Left colon (tissue), 2 donors: ENCODE results near the gene ADGRD1. TPM values are rescaled to one million over a fixed set of nuclear protein-coding genes. Genes with fewer than 3 reads are reported as not detected.
A peak's percentile ranks its signal among the peaks of the same experiment; 100 is the strongest.
"Not testable (repeated sequence)": the region's sequence is repeated elsewhere in the genome, so short reads cannot be mapped to it uniquely, and the experiment has no call there.

Experiments used
- ATAC-seq: fragments of 200-7000 bp; cut with Tn5 transposase; one replicate; pipeline ENCODE4 v1.9.1; 2020; ENCODE audit warnings: mild to moderate bottlenecking, moderate library complexity
- DNase-seq, 2 donors: peaks; one replicate each; pipeline ENCODE4 v3.0.0-alpha.2; 2020
- intact Hi-C, 2 donors: fragments of 100-400 bp; cut with DNase I in 1 of 2; cut with micrococcal nuclease in 1 of 2; formaldehyde crosslinking; loops; one replicate each; pipeline versions ENCODE4 v1.11.2 to v1.14.0; 2022; cut with DNase I, micrococcal nuclease
- long read RNA-seq: library from polyadenylated mRNA; unstranded; transcript quantifications from one replicate; pipeline ENCODE4 v2.0.0, GENCODE V29; 2021
- total RNA-seq, 2 donors: library from RNA; stranded (reverse); fragmentation: NEBNext Ultra II Directional; extraction: Animal tissue kit (Norgen Biotek cat#: 25700); gene quantifications; one replicate each; pipeline ENCODE4 v1.2.1, GENCODE V29; 2021
- donor health status: DM: no; HTN: no; CAD: no.
- donor health status: DM: yes; HTN: yes; CAD: no.

The ADGRD1 gene
- 1 to 10 TPM; 4.0 to 5.8 TPM for total RNA-seq
- long read RNA-seq, partial matches to known transcripts: 0 of 3 reads
- long read RNA-seq, other reads (novel, unspliced or antisense): 3 of 3 reads

- ATAC-seq (peak; percentile 28), DNase-seq (peak in 1 of 2 donors; percentile 44)
- intact Hi-C loops: no loop called here
Measured at GRCh38 chr12:130953771-130954543, at the start of gene ADGRD1. ADGRD1 (plus strand) TSS chr12:130953907; CDS start chr12:130954466, 559 bp downstream.

- ATAC-seq: no peak
- intact Hi-C loops: no loop called here
- DNase-seq: no peak
Measured at GRCh38 chr12:130904064-130904463, 49.6 kb upstream of the ADGRD1 start.

DNA sequence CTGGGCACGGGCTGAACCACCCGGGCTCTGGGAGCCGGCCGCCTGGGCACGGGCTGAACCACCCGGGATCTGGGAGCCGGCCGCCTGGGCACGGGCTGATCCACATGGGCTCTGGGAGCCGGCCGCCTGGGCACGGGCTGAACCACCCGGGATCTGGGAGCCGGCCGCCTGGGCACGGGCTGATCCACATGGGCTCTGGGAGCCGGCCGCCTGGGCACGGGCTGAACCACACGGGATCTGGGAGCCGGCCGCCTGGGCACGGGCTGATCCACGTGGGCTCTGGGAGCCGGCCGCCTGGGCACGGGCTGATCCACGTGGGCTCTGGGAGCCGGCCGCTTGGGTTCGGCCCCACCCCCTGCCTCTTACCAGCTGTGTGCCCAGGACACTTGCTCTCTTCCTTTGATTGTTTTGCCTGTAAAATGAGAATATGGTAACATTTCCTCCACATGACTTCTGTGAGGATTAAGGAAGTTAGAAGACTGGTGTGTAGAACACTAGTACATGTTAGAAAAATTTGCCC is 48.7 kb upstream of the ADGRD1 start:
- intact Hi-C loops, ATAC-seq, DNase-seq: not testable (repeated sequence)

DNA sequence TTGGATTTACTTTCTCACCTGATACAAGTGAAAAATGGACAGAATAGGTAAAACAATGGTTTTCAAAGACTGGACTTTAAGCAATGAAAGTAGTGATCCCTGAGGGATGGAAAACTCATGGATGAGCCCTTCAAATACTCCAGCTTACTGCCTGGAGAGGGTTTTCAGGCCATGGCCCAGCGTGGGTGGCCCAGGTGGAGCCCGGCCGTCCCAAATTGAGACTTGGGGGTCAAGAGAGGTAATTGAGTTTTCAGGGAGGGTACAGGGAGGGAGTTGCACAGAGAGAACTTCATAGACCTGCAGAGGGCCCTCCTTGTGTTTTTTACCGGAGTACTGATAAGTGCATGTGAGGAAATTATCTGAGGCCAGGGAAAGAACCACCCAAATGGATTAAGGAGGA is 44.6 kb upstream of the ADGRD1 start:
- ATAC-seq: no peak

DNA sequence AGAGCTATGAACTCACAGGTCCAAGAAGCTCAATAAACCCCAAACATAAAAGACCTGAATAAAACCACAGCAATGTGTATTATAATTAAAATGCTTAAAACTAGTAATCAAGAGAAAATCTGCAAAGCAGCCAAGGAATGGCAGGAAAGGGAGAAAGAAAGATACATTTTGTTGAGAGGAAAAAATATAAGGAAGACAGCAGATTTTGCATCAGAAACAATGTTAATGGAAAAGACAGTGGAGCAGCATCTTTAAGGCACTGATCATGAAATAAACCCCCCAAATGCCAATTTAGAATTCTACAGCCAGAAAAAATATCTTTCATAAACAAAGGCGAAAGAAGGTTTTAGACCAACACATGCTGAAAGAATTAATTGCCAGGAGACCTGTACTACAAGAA is 42.5 kb upstream of the ADGRD1 start:
- ATAC-seq (no peak), DNase-seq (no peak)
- intact Hi-C loops: loop anchor here in 1 of 2 donors (10.0 kb wide), 1 partner anchor 224 kb away; no protein-coding TSS in a partner anchor

More for the DNA sequence above, 44.6 kb upstream of the ADGRD1 start:
- no peak for DNase-seq
- intact Hi-C loops: no loop called here

- intact Hi-C loops: loop anchor here in 1 of 2 donors (10.0 kb wide), 1 partner anchor 223 kb away; no protein-coding TSS in a partner anchor
- no peak for ATAC-seq
- DNase-seq: no peak
Measured at GRCh38 chr12:130911933-130912332, 41.8 kb upstream of the ADGRD1 start.

GRCh38 chr12:130916241-130916911 is 37.3 kb upstream of the ADGRD1 start:
- no peak for ATAC-seq
- intact Hi-C loops: loop anchor here in 1 of 2 donors (10.0 kb wide), 1 partner anchor 218 kb away; no protein-coding TSS in a partner anchor

DNA sequence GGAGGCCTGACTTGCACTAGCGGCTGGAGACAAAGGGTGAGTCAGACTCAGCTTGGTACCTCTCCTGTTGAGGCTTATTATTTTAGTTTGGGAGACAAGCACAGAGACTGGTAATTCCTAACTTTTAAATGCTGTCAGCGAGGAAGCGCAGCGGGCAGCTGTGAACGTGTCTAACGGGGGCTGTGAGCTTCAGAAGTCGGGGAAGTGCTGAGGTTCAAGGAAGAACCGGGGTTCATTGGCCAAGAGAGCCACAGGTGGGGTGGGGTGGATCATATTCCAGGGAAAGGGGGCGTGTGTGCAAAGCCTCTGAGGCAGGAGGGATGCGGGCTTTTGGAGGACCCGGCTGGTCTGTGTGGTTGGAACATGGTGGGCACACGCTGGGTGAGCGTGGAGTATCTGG is 36.1 kb upstream of the ADGRD1 start:
- DNase-seq (no peak), ATAC-seq (no peak)
- intact Hi-C loops: loop anchor here in 1 of 2 donors (10.0 kb wide), 1 partner anchor 217 kb away; no protein-coding TSS in a partner anchor

More at GRCh38 chr12:130916241-130916911, 37.3 kb upstream of the ADGRD1 start:
- peak in 1 of 2 donors; percentile 26 for DNase-seq

DNA sequence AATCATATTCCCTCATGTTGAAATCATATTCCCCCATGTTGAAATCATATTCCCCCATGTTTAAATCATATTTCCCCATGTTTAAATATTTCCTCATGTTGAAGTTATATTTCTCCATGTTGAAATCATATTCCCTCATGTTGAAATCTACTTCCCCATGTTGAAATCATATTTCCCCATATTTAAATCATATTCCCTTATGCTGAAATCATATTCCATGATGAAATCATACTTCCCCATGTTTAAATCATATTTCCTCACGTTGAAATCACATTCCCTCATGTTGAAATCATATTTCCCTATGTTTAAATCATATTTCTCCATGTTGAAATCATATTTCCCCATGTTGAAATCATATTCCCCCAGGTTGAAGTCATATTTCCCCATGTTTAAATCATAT is 34.6 kb upstream of the ADGRD1 start:
- intact Hi-C loops: loop anchor here in 1 of 2 donors (10.0 kb wide), 1 partner anchor 216 kb away; no protein-coding TSS in a partner anchor
- DNase-seq: no peak
- no peak for ATAC-seq

DNA sequence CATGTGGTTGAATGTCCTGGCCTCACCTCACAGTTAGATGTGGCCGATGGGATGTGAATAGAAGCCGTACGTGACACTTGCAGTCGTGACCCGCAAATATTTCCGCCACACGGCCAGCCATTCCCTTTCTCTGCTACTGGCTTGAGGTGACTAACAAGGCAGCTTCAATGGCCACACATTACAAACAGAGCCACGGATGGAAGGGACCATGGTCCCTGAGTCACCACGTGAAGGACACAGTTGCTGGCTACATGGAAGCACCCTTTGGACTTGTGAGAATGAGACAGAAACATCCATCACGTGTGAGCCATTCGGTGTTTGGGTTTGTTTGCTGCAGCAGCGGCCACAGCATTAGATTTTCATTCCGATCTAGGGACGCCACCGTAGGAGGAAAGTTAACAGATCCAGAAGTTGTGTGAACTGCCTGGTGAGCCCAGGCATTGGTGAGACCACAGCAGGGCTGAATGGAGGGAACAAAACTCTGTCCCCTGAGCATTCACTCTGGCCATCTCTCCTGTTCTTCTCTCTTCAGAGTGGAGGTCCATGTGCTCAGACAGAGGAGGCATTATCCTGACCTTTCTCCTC is 33.5 kb upstream of the ADGRD1 start:
- no peak for ATAC-seq
- intact Hi-C loops: no loop called here
- no peak for DNase-seq

DNA sequence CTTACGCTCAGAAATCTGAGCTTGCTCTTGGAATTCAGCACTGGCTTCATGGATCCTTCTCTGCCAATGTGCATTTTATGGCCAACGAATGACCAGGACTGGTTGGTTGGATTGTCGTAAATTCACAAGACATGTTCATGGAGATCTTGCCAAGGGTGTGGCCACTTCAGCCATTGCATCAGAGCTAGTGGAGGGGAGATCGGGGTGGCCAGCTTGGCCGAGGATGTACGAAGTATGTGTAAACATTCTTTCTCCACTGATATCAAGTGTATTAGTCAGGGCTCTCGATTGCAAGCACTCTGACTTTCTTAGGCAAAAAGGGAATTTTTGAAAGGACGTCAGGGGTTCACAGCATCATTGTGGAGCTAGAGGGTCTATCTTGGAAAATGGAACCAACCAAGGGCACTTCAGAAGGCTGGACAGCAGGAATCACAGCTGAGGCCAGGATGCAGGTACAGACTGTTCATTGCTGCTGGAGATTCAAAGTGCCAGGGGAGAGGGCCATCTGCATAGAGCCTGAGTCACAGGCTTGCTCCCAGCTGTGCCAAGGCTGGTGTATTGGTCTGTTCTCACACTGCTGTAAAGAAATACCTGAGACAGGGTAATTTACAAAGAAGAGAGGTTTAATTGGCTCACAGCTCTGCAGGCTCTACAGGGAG is 32.9 kb upstream of the ADGRD1 start:
- intact Hi-C loops: no loop called here
- ATAC-seq (no peak), DNase-seq (peak in 1 of 2 donors; percentile 13)

- intact Hi-C loops: no loop called here
- ATAC-seq (no peak), DNase-seq (no peak)
Measured at GRCh38 chr12:130922511-130922953, 31.2 kb upstream of the ADGRD1 start.

GRCh38 chr12:130924966-130925665 is 28.6 kb upstream of the ADGRD1 start:
- intact Hi-C loops: no loop called here
- DNase-seq (no peak), ATAC-seq (no peak)

- intact Hi-C loops: no loop called here
- DNase-seq (no peak), ATAC-seq (no peak)
Measured at GRCh38 chr12:130925666-130926015, 28.1 kb upstream of the ADGRD1 start.

DNA sequence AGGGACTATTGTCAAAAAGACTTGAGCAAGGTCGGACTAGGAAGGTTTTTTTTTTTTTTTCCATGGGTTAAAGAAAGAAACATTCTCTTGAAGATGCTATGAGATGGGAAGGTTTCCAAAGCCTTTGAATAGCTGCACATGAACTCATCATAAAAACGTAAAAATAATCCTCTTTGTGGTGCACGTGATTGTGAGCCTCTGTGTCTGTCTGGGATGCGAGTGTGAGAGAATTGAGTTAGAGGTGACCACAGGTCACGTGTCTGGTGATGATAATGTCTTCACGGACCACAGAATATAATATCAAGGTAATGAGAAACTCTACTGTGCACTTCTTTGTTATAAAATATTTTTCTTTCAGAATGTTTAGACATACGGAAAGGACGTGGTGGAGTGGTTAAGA is 24.3 kb upstream of the ADGRD1 start:
- ATAC-seq (no peak), DNase-seq (no peak)
- intact Hi-C loops: no loop called here

DNA sequence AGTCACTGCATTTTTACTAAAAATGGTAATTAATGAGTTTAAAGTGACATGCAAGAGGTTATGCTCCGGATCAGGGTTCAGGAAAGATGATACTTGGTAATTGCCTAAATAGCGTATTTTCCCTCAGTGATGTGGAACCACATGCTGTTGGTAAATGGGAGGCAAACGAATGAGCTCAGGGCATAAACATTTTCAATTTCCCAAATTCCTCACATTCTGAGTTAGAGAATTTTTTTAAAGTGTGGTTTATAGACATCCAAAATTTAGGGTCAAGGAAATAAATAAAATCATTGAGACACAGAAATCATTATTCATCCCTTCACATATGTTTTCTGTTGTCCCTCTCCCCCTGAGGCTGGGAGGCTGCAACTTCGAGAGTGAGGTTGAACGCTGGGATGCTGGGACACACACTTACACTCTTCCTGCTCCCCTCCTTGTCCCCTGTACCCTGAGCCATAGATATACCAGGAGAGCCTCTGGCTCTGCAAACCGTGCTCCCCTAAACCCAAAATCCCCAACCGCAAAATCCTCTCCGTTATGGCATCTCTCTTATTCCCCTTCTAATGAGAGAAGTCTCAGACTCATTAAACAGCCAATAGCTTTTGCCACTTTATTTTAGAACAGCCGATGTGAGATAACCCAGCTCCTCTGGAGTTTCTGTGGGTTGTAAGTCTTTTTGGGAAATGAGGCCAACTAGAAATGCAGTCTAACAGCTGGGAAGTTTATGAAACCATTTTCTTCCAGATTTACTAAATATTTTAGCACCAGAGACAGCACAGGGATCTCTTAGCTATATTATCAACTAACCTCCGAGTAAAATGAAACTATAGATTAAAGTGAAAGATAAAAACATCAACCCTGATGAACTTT is 21.4 kb upstream of the ADGRD1 start:
- no peak for ATAC-seq
- no peak for DNase-seq
- intact Hi-C loops: no loop called here
